ENCODE data around the gene UQCRFS1. TPM values are rescaled to one million over a fixed set of nuclear protein-coding genes. Genes with fewer than 3 reads are reported as not detected.

Gene UQCRFS1
- total RNA-seq, 1 experiment from 2014 or later = 43.4 TPM

DNA sequence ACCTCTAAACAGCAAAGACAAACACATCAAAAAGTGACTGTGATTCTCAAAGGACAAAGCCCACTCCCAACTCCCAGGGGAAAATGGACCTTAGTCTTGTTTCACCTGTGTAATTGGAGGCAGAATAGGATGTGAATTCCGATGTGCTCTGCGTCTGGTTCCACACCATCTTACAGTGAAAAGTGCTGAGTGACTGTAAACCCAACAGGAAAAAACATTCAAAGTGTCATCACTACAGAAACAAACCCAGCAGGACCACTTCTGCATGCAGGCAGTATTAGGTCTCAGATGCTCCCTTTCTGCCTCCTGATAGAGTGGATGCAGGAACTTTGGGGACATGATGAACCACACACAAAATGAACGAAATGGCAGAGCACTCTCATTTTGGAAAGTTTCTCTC lies 6.5 kb downstream of the UQCRFS1 start:
- Mint-ChIP-seq H3K27ac (ENCODE audit: unreplicated experiment) (no peak overlapping the region), H3K9me3 (ENCODE audit: low read depth, unreplicated experiment) (peaks cover 3% of the 10 kb centered on the region), H3K4me1 (ENCODE audit: low read depth, unreplicated experiment) (peaks cover 26% of the 10 kb centered on the region), H3K36me3 (ENCODE audit: insufficient read depth, unreplicated experiment) (peaks cover 23% of the 10 kb centered on the region), H3K4me3 (ENCODE audit: low read depth, unreplicated experiment) (no peak overlapping the region), H3K27me3 (ENCODE audit: unreplicated experiment) (no peaks in the 10 kb centered on the region)
- TF ChIP-seq, protein P1, sequence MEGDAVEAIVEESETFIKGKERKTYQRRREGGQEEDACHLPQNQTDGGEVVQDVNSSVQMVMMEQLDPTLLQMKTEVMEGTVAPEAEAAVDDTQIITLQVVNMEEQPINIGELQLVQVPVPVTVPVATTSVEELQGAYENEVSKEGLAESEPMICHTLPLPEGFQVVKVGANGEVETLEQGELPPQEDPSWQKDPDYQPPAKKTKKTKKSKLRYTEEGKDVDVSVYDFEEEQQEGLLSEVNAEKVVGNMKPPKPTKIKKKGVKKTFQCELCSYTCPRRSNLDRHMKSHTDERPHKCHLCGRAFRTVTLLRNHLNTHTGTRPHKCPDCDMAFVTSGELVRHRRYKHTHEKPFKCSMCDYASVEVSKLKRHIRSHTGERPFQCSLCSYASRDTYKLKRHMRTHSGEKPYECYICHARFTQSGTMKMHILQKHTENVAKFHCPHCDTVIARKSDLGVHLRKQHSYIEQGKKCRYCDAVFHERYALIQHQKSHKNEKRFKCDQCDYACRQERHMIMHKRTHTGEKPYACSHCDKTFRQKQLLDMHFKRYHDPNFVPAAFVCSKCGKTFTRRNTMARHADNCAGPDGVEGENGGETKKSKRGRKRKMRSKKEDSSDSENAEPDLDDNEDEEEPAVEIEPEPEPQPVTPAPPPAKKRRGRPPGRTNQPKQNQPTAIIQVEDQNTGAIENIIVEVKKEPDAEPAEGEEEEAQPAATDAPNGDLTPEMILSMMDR (IDR thresholded peaks at IDR 0.05; ENCODE audit: unreplicated experiment) = no peak
- intact Hi-C loops (cut with micrococcal nuclease; ENCODE audit: unreplicated experiment) = no loop called here
- no TSS peak for BruUV-seq (replicated peaks)
- CTCF ChIA-PET = no interaction called here
- no peak for DNase-seq

DNA sequence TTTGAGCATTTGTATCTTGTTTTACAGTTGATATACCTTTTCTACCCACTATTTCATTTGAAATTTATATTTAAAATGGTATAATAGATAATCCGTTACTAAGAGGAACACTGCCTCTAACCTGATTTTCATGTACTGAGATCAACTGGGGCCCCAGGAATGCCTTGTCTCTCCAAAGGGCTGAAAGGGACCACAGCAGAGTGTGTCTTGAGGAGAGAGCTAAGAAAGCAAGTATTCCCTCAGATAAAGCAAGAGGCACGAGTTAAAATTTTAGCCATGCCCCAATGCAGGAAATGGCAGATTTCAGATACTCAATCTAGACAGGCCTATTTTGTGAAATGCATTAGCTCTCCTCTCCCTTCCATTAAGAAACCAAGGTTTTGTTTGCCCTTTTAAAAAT lies 10.7 kb downstream of the UQCRFS1 start:
- intact Hi-C loops (cut with micrococcal nuclease; ENCODE audit: unreplicated experiment) = no loop called here
- Mint-ChIP-seq H3K4me3 (ENCODE audit: low read depth, unreplicated experiment) (no peak overlapping the region), H3K27me3 (ENCODE audit: unreplicated experiment) (no peaks in the 10 kb centered on the region), H3K9me3 (ENCODE audit: low read depth, unreplicated experiment) (peaks cover 5% of the 10 kb centered on the region), H3K36me3 (ENCODE audit: insufficient read depth, unreplicated experiment) (peaks cover 15% of the 10 kb centered on the region), H3K4me1 (ENCODE audit: low read depth, unreplicated experiment) (no peaks in the 10 kb centered on the region), H3K27ac (ENCODE audit: unreplicated experiment) (no peak overlapping the region)
- BruUV-seq (replicated peaks) = no TSS peak
- CTCF ChIA-PET = no interaction called here
- no peak for DNase-seq
- TF ChIP-seq, protein P1 (IDR thresholded peaks at IDR 0.05; ENCODE audit: unreplicated experiment) = no peak

DNA sequence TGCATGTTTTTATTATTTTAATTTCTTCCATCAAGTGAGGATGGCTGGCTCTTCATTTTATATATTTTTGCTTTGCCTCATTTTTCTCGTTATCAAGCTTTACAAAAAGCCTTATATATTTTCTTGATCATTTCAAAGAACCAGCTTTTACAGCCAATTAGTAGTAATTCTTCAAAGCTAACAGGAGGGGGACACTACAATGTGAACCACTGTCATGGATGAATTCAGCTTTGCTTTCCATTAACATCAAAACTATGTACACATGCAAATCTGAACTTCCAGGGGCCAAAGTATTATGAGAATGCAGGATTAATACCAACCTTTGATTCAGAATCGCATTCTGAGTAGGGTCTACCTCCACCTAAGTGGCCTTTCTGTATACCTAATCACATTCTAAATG lies 11.1 kb downstream of the UQCRFS1 start:
- H3K4me3 Mint-ChIP-seq (ENCODE audit: low read depth, unreplicated experiment) = no peak overlapping the region
- no peaks in the 10 kb centered on the region for H3K27me3 Mint-ChIP-seq (ENCODE audit: unreplicated experiment)
- intact Hi-C loops (cut with micrococcal nuclease; ENCODE audit: unreplicated experiment) = no loop called here
- H3K9me3 Mint-ChIP-seq (ENCODE audit: low read depth, unreplicated experiment) = peaks cover 5% of the 10 kb centered on the region
- BruUV-seq (replicated peaks) = no TSS peak
- H3K4me1 Mint-ChIP-seq (ENCODE audit: low read depth, unreplicated experiment) = no peaks in the 10 kb centered on the region
- TF ChIP-seq, protein P1 (IDR thresholded peaks at IDR 0.05; ENCODE audit: unreplicated experiment) = no peak
- peaks cover 15% of the 10 kb centered on the region for H3K36me3 Mint-ChIP-seq (ENCODE audit: insufficient read depth, unreplicated experiment)
- no peak overlapping the region for H3K27ac Mint-ChIP-seq (ENCODE audit: unreplicated experiment)
- CTCF ChIA-PET = no interaction called here
- no peak for DNase-seq

DNA sequence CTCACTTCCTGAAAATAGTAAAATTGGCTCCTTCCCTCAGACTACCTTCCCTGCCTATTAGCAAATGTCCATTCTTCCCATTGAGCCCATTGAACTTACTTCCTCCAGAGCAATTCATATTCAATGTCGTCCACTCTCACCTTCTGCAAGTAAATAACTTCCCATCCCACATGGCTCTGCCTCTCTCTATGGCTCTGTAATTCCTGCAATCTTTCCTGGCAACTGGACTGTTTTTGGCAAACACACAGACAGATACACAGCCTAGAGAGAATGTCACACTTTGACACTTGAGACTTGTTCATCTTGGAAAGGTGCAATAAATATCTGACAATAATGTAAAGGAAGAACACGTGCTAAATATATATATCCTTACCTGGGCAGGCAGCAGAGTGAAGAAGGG lies 18.3 kb downstream of the UQCRFS1 start:
- intact Hi-C loops (cut with micrococcal nuclease; ENCODE audit: unreplicated experiment) = no loop called here
- no peak overlapping the region for H3K4me3 Mint-ChIP-seq (ENCODE audit: low read depth, unreplicated experiment)
- H3K4me1 Mint-ChIP-seq (ENCODE audit: low read depth, unreplicated experiment) = no peaks in the 10 kb centered on the region
- BruUV-seq (replicated peaks) = no TSS peak
- H3K27ac Mint-ChIP-seq (ENCODE audit: unreplicated experiment) = no peak overlapping the region
- H3K9me3 Mint-ChIP-seq (ENCODE audit: low read depth, unreplicated experiment) = peaks cover 5% of the 10 kb centered on the region
- H3K36me3 Mint-ChIP-seq (ENCODE audit: insufficient read depth, unreplicated experiment) = no peaks in the 10 kb centered on the region
- TF ChIP-seq, protein P1 (IDR thresholded peaks at IDR 0.05; ENCODE audit: unreplicated experiment) = no peak
- CTCF ChIA-PET = no interaction called here
- no peak for DNase-seq
- H3K27me3 Mint-ChIP-seq (ENCODE audit: unreplicated experiment) = peaks cover 14% of the 10 kb centered on the region

DNA sequence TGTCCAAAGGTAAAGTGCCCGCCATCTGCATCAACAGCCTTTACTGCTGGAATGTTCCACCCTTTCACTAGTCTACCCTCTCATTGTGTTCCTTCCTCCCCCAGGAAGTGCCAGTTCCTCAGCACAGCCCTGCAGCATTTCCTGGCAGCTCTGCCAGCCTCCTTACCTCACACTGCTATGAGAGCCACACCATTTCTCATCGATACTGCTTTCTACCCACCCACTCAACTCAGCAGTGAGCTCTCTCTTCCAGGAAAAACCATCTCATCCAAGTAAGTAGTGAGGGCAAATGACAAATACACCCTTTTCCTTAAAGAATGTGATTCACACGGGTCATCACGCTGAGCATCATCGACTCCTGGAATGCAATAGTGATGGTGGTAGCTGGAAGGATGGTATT lies 19.8 kb downstream of the UQCRFS1 start:
- CTCF ChIA-PET = no interaction called here
- DNase-seq = no peak
- Mint-ChIP-seq H3K9me3 (ENCODE audit: low read depth, unreplicated experiment) (peaks cover 3% of the 10 kb centered on the region), H3K4me3 (ENCODE audit: low read depth, unreplicated experiment) (no peak overlapping the region), H3K27ac (ENCODE audit: unreplicated experiment) (no peak overlapping the region), H3K36me3 (ENCODE audit: insufficient read depth, unreplicated experiment) (no peaks in the 10 kb centered on the region), H3K27me3 (ENCODE audit: unreplicated experiment) (peaks cover 15% of the 10 kb centered on the region), H3K4me1 (ENCODE audit: low read depth, unreplicated experiment) (no peaks in the 10 kb centered on the region)
- BruUV-seq (replicated peaks) = no TSS peak
- TF ChIP-seq, protein P1 (IDR thresholded peaks at IDR 0.05; ENCODE audit: unreplicated experiment) = no peak
- intact Hi-C loops (cut with micrococcal nuclease; ENCODE audit: unreplicated experiment) = no loop called here
